GM21825 (cell line): ENCODE data around the gene BCAR1.
A peak's percentile ranks its signal among the peaks of the same experiment; 100 is the strongest.
"Not testable (repeated sequence)": the region's sequence is repeated elsewhere in the genome, so short reads cannot be mapped to it uniquely, and the experiment has no call there.

ENCODE experiments used
- ATAC-seq: cut with Tn5 transposase; IDR thresholded peaks from one replicate; pipeline ENCODE4 v1.9.1; 2021; ENCODE audit warnings: mild to moderate bottlenecking, moderate library complexity; ENCODE audit not compliant: unreplicated experiment

BCAR1 gene

DNA sequence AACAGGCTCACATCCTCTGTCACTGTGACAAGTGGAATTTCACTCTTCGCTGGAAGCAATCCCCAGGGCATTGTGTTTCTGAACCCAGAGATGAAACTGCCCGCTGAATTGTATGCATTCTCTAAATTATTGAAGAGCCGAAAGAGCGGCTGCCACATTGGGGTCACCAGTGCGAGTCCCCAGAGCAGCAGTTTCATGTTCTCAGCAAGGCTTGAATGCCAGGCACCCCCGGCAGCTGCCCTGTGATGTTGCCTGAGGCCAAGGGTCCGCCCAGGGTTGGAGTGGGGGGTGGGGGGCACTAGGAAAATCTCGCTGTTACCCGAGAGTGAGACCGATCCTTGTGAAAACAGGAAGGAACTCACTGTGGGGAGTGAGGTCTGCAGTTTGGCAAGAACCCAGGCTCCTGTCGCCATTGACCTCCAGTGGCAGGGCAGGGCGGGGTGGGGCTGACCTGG, 20.7 kb upstream of the BCAR1 start:
- ATAC-seq = peak; percentile 55

DNA sequence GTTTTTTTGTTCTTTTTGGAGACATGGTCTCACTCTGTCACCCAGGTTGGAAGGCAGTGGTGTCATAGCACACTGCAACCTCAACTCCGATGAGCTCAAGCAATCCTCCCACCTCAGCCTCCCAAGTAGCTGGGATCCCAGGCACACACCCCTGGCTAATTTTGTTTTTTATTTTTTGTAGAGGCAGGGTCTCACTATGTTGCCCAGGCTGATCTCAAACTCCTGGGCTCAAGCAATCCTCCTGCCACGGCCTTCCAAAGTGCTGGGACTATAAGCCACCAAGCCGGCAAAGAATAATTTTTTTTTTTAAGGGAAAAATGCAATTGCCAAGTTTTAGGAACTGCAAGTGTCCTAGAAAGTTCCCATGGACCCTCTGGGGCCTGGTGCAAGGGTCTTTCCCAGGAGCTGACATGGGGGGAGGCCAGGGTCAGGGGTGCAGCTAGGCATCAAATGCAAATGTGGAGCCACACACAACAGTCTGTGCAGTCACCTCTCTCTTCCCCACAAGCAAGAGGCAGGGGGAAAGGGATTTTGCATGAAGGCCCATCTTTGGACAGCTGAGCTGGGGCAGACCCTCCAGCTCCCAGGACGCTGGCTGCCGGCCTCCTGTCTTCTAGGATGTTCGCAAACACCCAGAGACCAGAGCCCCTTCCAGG, 20.1 kb upstream of the BCAR1 start:
- ATAC-seq = peak; percentile 13

DNA sequence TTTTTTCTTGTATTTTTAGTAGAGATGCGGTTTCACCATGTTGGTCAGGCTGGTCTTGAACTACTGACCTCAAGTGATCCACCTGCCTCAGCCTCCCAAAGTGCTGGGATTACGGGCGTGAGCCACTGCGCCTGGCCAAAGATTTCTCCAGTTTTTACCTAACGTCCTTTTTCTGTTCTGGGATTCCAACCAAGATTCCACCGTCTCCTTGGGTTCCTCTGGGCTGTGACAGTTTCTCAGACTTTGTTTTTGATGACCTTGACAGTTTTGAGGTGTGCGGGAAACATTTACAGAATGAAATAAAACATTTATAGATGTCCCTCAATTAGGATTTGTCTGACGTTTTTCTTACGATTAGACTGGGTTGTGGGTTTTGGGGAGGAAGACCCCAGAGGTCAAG, 17.9 kb upstream of the BCAR1 start:
- not testable (repeated sequence) for ATAC-seq

DNA sequence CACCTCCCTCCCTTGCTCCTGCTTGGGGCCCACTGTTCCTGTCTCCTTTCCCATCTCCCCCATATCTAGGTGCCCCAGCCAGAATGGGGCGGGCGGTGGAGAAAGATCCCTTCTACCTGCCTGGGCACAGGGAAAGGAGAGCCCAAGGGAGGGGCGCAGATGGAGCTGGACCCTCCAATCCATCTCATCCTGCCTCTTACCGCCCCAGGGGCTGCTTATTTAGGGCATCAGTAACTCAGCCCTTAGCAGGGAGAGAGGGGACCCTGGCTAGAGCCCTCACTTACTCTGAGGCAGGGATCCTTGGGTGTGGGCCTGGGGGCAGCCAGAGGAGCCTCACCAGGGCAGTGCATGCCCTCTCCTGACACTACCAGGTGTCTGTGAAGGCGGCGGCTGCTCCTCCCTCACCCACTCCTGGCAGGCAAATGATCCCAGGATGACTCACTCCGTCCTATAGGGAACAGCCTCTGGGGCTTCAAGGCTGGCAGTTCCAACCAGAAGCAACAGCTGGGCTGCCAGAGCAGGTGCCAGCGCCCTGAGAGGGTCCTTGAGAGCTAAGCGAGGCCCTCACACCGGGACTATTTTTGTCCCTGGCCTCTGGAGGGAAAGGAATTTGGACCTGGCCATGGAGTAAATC, 16.3 kb upstream of the BCAR1 start:
- no peak for ATAC-seq

DNA sequence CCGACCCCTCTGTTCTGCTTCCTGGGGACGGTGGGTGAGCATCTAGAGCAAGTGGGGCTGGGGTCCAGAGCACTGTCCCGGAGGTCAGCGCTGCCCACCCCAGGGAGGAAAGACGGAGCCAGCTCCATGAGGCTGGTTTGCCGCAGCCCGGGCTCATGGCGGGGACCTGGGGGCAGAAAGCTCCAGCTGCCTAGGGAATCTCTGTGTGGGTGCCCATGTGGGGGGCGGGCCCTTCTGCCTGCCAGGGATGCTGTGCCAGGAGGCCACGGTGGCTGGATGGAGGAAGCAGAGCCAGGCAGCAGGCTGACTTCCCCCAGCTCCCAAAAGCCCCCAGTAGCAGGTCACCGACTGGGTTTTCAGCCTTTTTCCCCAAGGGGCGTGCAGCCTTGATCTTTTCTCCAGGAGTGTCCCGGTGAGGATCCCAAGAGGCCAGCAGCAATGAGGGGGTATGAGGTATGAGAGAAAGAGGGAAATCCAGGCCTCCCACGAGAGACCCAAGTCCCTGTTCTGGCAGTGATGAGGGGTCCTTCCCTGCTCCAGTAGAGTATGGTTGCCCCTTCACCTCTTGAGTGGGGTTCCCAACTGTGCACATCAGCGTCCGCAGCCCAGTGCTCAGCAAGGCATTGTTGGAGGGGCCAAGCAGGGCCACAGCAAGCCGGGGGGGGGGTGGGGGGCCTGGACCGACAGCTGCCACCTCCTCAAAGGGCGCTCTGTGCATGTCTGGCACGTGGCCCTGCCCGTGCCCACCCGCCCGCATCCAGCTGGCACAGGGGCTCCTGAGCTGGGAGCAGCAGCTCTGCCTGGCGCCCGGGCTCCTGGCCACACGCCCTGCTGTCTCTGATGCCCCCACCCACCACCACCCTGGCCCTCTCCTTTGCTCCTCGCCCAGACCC, 15.6 kb upstream of the BCAR1 start:
- ATAC-seq = no peak

DNA sequence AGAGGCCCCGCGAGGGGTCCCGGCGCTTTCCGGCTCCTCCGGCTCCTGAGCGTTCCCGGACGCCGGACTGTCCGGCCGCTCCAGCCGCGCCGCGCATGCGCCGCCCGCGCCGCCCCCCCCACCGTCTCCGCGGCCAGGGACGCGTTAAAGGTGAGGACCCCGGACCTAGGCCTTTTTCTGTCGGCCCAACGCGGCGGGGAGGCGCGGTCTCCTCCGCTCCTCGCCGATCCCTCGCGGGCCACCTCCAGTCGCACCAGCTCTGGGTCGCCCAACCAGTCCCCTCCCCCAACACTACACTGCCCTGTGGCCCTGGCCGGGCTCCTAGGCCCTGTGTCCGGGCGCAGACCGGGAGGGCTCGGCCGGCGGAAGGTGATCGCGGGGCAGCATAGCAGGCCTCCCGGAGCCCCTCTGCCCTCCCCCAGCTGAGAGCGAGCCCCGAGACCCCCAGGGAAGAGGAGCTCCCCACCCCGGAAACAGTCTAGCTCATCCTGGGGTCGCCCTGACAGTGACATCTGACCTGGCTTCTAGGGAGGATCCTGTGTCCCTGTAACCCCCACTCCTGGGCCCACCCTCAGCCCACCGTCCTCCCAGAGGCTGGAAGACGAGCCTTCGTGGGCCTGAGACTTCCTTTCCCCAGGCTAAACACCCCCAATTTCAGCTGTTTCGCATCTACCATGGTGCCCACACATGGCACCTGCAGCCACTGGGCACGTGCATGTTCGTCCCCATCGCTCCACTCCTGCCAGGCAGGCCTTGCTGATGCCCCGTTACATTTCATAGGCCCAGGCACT, 14.7 kb upstream of the BCAR1 start:
- peak; percentile 58 for ATAC-seq

DNA sequence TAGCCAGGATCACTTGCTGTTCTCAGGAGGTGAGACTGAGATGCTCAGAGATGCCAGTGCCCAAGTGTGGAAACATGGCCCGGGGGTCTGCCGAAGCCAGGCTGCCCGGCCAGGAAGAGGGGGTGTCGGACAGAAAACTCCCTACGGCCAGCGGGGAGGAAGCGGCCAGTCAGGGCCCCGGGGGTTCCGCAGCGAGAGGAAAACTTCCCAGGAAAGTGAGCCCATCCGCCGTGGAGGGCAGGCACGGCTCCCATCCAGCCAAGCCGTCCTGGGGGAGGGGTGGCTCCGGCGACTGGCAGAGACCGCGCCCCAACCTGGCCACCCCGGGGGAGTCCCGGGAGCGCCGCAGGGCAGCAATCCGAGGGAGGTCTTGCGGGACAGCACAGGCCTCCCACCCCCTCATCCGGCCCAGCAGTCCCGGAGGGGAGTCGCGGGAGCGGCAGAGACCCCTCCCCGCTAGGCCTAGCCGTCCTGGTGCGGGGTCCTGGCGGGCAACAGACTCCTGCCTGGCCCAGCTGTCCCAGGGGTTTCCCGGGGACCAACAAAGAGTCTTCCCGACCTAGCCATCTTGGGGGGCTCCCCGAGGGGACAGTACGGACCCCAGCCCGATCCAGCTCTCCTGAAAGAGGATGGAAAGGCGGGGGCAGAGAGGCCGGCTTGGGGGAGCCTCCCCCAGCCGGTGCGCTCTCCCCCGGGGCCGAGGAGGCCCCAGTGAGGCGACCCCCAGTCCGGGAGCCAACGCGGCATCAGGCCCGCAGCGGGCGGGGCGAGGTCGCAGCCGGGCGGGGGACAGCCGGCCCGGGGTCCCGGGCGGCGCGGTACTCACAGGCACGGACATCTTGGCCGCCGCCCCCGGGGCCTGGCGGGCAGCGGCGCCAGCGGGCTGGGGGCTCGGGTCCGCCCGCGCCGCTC, 13.8 kb upstream of the BCAR1 start:
- peak; percentile 15 for ATAC-seq

DNA sequence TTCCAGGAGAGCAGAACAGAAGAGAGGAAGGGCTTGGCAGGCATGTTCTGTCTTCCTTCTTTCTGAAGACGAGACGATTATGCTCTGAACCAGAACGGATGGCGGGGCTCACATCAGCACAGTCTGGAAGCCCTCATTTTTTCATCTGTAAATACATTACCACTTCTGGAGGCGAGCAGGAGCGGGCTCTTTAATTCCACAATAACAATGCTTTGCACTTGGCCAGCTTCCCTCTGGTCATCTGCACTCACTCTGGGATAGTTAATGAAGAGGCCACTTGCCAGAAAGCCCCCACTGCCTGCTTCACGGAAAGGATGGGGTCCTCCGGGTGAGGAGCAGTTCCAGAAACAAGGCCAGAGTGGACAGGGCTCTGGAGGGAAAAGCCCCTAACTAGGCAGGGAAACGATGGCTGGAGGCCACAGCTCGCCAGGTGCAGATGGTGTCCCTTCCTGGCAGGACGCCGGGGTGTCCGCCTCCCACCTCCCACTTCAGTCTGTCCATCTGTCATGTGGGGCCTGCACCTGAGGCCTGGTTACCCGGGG, 13.1 kb upstream of the BCAR1 start:
- no peak for ATAC-seq

DNA sequence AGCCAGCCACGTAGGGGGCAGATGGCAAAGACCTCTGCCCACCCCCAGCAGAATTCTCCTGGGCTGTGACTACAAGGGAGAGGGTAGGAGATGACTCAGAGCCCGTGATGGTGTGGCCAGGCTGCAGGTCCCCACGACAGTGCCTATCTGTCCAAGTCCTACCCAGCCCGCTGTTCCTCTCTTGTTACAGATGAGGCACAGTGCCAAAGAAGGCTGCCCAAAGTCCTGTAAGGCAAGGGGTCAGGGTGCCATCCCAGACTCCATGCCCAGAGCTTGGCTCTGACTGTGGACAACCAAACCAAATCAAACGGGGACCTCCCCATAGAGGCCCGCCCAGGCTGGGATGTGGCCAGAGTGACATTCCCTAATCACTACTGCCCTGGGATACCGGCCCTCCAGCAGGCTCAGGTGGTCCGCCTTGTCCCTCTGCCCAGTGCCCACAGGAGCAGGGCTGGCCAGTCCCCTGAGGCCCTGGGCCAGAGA, 12.6 kb upstream of the BCAR1 start:
- no peak for ATAC-seq

DNA sequence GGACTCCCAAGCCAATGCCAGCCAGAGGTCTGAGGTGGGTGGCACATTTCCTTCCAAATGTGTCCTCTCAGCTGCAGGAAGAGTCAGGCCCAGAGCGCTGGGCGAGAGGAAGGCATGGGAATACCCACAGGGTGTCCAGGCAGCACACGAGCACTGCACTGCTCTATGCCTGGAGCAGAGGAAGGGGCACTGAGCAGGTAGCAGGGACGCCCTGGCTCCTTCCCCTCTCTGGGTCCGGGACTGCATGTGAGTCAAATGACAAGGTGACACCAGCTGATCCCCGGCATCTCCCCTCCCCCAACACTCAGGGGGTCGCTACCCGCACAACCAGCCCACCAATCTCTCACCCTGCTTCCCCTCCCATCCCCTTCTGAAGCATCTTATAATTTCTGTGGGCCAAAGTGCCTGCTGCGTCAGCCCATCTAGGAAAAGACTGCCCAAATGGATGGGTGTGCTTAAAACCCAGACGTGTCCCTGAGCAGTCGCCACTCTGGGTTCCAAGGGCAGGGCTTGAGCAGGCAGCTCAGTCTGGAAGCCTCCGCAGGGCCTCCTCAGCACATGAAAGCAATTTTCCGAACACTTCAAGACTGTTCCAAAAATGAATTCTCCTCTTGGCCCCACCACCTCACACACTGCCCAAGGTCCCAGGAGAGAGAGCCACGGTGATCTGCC, 12.0 kb upstream of the BCAR1 start:
- no peak for ATAC-seq

DNA sequence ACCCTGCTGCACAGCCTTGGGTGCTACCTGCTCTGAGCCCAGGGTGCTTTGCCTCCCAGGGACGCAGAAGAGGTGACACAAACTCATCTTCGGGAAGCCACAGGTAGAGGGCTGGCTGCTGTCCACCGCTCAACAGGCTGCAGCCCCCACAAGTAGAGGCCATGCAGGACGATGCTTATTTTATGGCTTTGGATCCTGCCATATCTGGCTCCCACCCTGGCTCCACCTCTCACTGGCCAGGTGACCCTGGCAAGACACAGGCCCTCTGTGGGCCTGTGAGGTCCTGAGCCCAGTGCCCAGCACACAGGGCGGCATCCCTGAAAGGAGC, 11.3 kb upstream of the BCAR1 start:
- ATAC-seq = no peak

DNA sequence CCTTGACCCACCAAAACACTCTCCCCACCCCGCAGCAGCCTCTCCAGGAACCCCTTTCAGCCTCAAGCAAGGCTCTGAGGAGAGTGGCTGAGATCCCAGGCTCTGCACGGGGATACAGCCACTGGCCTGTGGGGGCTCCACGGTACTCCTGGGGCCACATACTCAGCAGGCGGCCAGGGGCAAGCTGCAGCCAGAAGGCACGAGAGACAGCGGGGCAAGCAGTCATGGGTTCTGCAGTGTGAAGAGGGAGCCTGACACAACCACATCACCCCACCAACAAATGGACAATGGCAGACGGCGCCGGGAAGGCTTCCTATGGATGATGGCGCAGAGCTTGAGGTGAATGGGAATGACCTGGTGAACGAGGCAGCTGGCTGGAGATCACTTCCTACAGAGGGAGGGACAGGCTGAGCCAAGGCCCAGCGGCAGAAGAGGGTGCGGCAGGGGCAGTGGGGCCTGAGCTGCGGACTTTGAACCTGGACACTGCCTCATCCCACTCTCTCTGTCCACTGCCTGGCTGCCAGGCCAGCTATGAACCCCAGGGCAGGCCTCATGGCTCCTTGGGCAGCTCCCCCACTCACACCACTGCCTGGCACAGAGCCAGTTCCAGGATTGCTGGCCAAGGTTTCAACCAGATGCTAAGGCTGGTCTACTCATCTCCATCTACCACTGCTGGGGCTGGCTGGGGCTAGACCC, 10.8 kb upstream of the BCAR1 start:
- no peak for ATAC-seq

DNA sequence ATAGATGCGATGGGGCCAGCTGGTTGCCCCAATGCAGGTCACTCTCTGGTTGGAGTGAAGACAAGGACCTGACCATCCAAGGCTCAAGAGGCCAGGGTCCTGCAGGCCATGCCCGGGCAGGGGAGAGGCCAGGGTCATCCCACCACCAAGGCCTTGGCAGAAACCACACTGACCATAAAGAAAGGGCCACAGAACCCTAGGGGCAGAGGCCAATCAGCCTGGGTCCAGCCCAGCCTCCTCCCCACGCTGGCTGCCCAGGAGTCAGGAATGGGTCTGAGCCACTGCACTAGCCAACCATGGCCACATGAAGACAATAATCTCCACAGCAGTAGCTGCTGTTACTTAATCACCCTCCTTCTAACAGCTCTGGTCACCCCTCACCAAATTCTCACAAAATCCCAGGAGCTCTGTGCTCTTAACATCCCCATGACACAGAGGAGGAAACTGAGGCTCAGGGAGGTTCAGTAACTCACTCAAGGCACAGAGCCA, 10.2 kb upstream of the BCAR1 start:
- ATAC-seq = no peak

DNA sequence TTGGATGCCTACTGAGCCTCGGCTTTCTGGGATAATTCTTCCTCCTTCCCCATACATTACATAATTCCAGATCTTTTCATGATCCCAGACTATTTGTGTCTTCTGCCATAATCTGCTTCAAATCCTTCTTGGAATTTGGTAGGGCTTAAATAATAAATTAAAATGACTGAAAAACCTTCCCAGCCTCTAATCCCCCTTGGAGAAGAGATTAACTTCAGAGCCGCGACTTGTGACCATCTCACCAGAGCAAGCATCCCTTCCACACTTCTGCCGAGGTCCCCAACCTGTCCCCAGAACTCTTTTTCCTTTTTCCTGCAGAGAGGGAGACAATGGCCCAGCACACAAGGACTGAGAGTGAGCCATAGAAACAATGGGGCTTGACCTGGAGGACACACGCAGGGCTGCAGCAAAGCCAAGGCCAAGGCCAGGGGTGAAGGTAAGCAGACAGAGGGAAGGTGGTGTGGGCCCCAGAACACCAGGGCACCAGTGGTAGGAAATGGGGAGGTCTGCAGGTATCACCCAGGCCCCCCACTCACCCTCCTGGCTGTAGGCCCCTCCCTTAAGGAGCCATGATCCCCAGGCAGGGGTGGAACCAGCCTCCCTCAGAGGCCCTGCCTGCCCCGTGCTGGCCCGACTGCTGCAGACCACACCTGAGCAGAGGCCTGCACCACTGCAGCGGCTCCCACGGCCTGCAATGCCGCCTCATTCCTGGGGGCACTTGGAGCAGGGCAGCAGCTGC, 9.6 kb upstream of the BCAR1 start:
- no peak for ATAC-seq

DNA sequence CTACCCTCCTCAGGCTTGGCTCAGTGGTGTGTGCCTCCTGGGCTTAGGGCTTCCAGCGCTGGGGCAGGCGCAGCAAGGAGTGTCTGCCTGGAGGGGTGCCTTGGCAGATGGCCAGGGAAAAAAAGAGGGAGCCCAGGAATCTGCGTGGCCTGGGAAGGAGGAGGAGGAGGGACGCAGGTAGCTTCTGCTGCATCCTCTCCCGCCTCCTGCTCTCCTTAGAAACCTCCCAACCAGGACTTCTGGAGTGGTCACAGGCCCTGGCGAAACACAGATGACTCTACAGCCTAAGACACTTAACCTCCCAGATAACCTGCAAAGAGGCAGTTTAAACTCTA, 7.3 kb upstream of the BCAR1 start:
- ATAC-seq = no peak

DNA sequence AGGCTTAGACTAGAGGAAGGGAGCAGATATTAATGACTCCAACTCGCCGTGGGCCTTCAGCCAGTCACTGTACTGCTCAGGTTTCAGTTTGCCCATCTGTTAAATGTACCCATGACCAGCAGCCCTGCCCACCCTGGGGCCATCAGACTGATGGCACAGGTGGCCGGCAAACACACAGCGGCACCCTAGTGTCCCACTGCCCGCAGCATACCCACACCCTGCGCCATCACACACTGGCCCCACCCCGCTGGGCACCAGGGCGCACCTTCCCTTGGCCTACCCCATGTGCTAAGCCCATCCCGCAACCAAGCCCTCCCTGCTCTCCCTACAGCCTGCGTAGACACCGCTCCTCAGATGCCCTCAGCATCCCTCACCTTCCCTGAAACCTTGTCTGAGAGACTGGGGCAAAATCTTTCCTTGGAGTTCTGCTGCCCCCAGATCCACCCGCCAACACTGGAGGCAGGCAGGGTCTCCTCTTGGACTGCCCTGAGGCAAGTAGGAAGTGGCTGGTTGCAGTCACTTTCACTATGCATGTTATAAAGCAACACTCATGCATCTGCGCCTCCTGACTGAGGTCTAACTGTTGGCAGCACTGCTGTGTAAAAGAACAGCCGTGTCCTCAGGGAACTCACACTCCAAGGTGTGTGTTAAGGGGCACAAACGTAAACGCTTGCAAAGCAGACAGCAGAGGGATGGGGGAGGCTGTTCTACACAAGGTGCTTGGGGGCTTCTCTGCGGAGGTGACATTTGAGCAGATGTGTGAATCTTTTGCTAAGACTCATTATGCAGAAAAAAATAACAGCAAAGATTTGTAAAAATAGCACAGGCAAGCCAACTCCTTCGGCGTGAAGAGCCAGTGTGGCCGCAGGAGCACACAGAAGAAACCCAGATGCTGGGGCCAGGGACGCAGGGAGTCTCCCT, 6.7 kb upstream of the BCAR1 start:
- ATAC-seq = no peak
